Medulla oblongata (tissue), 1 donor: ENCODE data around the gene SYVN1.
"Not testable (repeated sequence)": the region's sequence is repeated elsewhere in the genome, so short reads cannot be mapped to it uniquely, and the experiment has no call there.

Experiments
- DNase-seq: peaks from one replicate; pipeline ENCODE4 v3.0.0-alpha.2; 2015; ENCODE audit errors: extremely low spot score

Gene SYVN1

DNA sequence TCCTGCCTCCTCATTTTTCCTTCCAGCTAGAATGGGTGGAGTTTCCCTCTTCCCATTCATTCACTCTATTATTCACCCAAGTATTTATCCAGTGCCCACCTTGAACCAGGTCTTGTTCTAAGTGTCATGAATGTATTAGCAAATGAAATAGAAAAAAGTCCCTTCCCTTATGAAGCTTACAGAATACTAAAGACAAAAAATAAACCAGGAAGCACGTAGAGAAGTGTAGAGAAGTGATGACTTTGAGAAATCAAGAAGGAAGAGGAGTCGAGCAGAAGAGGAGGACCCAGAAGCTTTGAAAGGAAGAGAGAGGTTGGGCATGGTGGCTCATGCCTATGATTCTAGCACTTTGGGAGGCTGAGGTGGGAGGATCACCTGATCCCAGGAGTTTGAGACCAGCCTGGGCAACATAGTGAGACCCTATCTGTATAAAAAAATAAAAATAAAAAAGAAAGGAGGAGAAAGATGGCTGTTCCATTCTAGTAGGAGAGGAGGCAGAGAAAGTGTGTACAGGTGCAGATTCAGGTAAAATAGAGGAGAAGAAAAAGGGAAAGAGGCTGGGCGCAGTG, 17.1 kb upstream of the SYVN1 start:
- no peak for DNase-seq

GRCh38 chr11:65150509-65151299, 16.4 kb upstream of the SYVN1 start:
- DNase-seq, result peak; percentile 91

- DNase-seq, result not testable (repeated sequence)
Measured at GRCh38 chr11:65150131-65150508, 15.8 kb upstream of the SYVN1 start.

- no peak for DNase-seq
Measured at GRCh38 chr11:65148657-65149056, 14.3 kb upstream of the SYVN1 start.

GRCh38 chr11:65147352-65148075, 13.2 kb upstream of the SYVN1 start:
- no peak for DNase-seq

DNA sequence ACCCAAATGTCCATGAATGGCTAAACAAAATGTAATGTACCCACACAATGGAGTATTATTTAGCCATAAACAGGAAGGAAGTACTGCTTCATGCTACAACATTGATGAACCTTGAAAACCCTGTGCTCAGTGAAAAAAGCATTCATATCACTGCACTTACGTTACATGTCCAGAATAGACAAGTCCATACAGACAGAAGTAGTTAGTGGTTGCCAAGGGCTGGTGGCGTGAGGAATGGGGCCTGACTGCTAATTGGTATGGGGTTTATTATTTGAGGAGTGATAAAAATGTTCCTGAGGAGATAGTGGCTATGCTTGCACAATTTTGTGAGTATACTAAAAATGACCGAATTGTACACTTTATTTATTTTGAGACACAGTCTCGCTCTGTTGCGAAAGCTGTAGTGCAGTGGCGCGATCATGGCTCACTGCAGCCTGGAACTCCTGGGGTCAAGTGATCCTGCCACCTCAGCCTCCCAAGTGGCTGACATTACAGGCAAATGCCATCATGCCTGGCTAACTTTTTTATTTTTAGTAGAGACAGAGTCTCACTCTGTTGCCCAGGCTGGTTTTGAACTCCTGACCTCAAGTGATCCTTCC, 7.7 kb upstream of the SYVN1 start:
- DNase-seq, result no peak

DNA sequence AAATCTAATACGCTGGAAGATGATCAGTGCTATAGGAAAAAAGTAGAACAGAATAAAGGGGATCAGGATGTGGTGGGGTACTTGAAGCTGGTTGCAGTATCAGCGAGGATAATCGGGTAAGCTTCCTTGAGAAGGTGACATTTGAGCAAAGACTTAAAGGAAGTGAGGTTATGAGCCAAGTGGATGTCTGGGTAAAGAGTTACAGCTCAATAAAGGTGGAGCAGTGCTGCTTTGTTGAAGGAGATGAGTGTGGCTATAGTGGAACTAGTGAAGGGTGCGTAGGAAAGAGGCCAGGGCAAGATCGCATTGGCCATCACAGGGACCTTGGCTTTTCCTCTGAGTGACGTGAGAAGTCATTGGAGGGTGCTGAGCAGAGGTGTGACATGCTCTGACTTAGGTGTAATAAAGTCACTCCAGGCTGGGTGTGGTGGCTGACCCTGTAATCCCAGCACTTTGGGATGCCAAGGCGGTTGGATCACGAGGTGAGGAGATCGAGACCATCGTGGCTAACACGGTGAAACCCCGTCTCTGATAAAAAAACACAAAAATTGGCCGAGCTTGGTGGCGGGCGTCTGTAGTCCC, 2.3 kb upstream of the SYVN1 start:
- no peak for DNase-seq

- DNase-seq, result no peak
Measured at GRCh38 chr11:65135633-65136145, 1.4 kb upstream of the SYVN1 start.

DNA sequence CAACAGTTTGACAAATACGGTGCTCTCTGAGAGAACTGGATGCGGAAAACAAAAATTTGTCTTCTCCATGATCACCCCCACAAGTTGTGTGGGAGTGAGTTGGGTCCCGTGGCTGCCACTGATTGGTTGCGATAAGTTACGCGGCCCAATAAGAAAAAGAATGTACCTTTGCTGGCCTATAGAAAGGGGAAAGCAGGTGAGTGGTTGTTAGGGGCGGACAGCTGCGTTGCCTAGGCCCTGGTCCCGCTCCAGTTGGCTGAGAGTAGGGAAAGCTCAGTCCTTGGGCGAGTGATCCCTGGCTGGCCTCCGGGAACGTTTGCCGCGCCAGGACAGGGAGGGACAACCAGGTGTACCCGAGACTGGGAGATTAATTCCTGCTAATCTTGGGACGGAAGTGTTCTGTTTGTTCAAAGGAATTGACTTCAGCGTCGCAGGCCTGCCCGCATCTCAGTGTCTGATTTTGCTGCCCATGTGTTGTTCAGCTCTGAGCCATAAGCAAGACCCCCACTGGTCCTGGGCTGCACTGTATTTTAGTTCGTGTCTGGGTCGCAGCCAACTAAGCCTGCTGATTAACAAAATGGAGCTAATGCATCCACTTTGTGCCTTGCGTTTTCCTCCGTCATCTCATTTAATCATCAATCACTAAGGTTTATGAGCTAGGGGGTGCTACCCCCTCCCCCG, 773 bp upstream of the SYVN1 start:
- DNase-seq, result peak; percentile 94

DNA sequence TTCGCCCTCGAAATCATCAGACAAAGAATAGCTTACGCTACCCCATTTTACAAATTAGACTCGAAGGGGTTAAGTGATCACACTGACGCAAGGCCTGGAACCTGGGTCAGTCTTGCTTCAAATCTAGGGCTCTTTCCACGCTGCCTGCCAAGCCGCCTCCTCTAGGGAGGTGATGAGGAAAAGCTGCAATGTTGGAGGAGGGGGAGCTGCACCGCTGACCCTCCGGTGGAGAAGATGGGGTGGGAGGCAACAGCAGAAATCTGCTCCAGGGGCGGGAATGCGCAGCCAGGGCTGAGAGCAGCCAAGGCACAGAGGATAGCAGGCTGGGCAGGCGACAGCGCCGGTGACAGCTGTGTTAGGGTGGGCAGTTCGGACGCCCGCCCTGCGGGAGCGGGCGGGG, 595 bp downstream of the SYVN1 start:
- no peak for DNase-seq

GRCh38 chr11:65132988-65133700, 1.2 kb downstream of the SYVN1 start:
- no peak for DNase-seq

DNA sequence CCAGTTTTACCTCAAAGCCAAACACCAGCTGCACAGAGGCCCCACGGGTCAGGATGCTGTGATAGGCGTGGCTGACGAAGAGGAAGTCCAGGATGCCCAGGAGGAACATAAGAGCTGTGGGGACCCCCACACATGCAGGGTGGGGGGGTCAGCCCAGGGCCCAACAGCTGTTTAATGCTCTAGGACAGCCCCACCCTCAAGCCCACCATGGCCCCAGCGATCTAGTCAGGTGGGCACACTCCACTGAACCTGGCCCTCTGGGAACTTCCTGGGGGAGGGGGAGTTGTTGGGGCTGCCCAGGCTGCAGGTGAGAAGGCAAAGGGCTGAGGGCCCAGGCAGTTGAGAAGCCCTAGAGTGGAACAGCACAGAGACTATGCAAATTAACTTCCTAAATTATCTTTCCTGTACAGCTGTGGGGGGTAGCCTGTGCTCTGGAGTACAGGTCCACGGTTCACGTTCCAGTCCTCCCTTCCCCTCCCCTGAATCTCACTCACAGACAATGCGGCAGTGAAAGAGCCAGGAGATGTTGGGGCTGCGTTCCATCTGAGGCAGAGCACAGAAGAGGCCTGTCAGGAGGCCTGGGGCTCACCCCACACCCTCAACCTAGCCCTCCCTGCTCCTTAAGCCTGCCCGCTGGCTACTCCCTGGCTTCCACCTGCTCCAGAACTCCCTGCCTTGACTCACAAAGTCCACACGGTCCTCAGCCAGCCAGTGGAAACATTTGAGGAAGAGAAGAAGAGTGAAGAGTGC, 1.9 kb downstream of the SYVN1 start:
- no peak for DNase-seq

DNA sequence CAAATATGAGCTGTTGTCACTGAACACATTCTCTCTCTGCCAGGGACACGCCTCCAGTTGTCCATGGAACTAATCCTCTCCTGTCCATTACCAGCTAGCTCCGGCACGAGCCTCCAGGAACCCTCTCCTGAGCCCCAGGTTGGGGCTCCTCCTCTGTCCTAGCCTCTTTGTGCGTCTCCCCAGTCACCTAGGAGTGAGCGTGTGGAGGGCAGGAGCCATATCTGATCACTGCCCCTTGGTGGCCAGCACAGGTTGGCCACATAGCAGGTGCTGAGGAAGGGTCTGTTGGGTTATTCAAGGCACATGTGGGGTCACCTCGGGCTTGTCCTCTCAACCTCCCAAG, 2.5 kb downstream of the SYVN1 start:
- no peak for DNase-seq

GRCh38 chr11:65131417-65131776, 2.9 kb downstream of the SYVN1 start:
- no peak for DNase-seq

DNA sequence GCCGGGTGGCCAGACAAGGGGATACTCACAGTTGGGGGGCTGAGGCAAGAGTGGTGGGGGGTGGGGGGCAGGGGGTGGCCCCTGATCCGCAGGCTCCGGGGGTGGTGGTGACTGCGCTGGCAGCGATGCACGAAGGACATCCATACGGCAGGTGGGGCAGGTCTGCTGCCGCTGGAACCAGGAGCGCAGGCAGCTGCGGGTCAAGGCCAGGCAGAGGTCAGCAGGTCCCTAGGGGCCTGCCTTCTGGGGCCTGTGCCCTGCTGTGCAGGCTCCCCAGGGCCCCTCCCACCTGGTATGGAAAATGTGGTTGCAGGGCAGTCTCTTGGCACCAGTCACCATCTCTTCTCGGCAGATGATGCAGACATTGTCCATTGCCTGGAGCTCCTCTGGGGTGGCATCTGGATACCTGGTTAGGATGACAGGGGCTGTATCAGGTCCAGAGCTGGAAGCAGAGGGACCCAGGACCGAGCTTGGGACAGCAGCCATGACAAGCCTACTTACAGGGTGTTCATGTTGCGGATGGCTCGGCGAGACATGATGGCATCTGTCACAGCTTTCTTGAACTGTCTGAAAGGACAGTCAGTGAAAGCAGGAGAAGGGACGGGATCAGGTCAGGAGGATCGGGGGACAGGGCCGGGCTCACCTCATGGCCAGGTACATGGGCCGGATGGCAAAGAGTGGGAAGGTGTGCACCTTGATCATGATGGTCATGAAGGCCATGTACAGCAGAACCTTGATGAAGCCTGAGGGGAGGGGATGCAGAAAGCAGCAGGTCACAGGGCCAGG, 3.5 kb downstream of the SYVN1 start:
- DNase-seq, result no peak

DNA sequence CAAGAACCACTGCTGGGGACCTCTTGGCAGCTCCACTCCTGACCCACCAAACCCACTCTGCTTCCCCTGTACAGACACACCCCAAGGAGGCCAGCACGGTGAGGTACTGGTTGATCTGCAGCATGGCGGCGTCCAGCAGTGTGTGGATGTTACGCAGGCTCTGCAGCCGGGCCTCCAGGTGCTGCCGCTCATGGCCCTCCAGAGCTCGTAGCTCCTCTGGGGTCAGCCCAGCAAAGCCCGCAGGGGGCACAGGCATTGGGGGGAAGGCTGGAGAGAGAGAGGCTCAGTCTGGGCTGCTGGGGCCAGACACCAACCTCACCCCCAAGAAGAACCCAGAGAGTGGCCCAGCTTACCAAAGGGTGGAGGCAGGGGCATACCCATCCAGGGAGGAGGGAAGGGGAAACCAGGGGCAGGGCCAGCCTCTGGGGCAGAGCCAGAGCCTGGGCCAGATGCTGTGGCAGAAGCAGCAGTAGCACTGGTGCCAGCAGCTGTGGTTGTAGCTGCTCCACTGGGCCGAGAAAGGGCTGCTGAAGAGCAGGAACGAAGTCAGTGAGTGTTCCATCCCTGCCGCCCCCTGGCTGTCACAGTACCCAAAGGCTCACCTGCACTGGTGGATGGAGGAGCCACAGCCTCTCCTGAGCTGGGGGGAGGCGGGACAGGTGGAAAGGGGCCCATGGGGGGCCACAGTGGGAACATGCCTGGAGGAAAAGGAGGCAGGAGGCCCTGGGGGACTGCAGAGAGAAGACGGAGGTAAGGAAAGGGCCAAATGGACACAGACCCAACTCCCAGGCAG, 4.5 kb downstream of the SYVN1 start:
- DNase-seq, result no peak

DNA sequence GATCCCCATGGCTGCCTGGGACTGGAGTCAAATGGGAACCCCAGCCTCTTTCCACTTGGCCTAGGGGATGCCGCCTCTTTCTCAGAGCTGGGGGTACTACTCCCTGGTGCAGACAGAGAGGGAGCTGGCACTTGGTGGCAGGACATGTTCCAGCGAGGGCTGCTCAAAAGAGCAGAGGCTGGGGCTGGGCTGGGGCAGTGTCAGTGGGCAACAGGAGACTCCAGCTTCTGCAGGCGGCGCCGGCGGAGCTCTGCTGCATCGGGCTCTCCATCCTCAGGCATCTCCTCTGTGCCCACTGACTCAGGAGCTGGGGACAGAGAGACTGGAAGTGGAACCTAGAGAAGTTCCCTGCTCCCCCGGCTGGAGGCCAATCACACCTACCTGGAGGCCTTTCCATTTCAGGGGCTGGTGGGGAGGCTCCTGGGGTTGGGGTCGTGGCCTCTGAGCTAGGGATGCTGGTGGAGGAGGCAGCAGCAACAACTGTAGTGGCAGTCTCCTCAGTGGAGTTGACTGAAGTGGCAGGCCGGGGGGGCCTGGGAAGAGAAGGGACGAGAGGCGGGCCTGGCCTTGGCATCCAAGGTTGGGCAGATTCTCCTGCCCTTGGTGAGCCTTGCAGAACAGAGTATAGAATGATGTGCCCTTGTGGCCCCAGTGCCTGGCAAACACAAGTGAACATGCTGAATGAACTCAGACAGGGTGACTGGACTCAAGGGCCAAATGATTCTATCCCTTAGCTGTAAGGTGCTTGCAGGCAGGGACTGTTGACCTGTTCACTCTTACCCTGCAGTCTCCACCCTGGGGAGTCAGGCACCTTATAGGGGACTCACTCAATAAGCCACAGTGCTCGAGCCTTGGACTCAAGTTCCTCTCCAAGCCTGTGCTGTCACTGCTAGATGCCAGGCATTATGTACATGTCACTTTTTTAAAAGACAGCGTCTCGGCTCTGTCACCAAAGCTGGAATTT, 5.9 kb downstream of the SYVN1 start:
- no peak for DNase-seq
